Measurements from ENCODE around the gene IL9R. TPM values are rescaled to one million over a fixed set of nuclear protein-coding genes. Genes with fewer than 3 reads are reported as not detected.
A peak's percentile ranks its signal among the peaks of the same experiment; 100 is the strongest.

Gene IL9R
- total RNA-seq, 1 donor from 2014 or later = 0.16 TPM

DNA sequence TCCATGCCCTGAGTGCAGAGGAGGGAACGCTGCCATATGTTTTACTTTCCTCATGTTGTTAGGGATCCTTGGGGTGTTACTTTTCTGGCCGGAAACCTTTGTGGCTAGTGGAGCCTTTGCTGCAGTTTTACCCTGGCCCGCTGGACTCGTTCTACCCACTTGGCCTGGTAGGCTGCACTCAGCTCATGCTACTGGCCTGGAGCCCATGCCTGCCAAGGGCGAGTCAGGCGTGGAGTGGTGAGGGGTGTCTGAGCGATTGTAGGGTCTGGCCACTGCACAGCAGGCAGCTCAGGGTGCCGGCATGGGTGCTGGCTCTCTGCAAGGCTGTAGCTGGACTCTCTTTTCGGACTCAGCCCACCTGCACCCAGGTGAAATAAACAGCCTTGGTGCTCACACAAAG is 41.4 kb upstream of the IL9R start:
- Mint-ChIP-seq H3K27me3 (ENCODE audit: low read depth) (no peaks in the 10 kb centered on the region), H3K36me3 (no peaks in the 10 kb centered on the region), H3K9me3 (peaks cover 7% of the 10 kb centered on the region), H3K27ac (no peak overlapping the region), H3K4me3 (no peak overlapping the region), H3K4me1 (peaks cover 14% of the 10 kb centered on the region)
- DNase-seq (ENCODE audit: low spot score in 2 of 2, unreplicated experiment in 2 of 2) = no peak
- TF ChIP-seq, protein P1, sequence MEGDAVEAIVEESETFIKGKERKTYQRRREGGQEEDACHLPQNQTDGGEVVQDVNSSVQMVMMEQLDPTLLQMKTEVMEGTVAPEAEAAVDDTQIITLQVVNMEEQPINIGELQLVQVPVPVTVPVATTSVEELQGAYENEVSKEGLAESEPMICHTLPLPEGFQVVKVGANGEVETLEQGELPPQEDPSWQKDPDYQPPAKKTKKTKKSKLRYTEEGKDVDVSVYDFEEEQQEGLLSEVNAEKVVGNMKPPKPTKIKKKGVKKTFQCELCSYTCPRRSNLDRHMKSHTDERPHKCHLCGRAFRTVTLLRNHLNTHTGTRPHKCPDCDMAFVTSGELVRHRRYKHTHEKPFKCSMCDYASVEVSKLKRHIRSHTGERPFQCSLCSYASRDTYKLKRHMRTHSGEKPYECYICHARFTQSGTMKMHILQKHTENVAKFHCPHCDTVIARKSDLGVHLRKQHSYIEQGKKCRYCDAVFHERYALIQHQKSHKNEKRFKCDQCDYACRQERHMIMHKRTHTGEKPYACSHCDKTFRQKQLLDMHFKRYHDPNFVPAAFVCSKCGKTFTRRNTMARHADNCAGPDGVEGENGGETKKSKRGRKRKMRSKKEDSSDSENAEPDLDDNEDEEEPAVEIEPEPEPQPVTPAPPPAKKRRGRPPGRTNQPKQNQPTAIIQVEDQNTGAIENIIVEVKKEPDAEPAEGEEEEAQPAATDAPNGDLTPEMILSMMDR (IDR thresholded peaks at IDR 0.05; ENCODE audit: unreplicated experiment) = no peak

DNA sequence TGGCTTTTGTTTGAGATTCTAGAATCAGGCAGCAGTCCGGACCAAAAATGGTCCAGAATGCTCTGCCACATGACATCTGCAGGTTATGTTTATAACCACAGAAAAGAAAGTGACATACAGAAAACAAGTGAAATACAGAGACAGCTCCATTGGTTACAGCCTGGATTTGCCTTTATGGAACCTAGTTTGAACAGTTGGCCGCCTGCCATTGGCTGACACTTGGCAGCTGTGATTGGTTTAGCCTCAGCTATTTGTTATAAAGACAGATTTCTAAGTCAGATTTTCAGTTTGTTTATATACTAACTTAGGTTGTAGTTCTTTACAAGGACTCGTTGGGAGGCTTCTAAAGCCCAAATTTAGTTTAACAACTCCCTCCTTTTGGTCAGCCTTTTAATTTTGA is 40.8 kb upstream of the IL9R start:
- Mint-ChIP-seq H3K36me3 (no peaks in the 10 kb centered on the region), H3K27ac (no peak overlapping the region), H3K4me1 (peaks cover 14% of the 10 kb centered on the region), H3K9me3 (peaks cover 10% of the 10 kb centered on the region), H3K27me3 (ENCODE audit: low read depth) (no peaks in the 10 kb centered on the region), H3K4me3 (no peak overlapping the region)
- TF ChIP-seq, protein P1 (IDR thresholded peaks at IDR 0.05; ENCODE audit: unreplicated experiment) = no peak
- DNase-seq (ENCODE audit: low spot score in 2 of 2, unreplicated experiment in 2 of 2) = no peak

DNA sequence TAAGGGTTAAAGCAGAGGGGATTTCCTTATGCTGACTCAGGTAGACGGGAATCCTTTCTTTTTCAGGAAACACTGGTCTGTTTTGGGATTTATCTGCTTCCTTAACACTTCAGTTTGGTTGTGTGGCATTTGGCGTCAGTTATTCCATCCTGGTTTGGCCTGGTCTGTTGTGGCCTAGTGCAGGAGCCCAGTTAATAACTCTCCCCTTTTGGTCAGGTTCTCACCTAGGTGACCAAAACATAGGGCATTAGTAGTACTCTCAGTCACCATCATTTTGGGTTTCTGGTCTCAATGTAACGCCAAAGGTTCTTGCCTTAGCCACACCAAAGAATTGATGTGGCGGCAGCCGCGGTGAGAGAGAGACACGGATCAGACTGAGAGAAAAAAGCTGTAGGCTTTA is 39.7 kb upstream of the IL9R start:
- Mint-ChIP-seq H3K9me3 (peaks cover 18% of the 10 kb centered on the region), H3K36me3 (no peaks in the 10 kb centered on the region), H3K4me1 (peaks cover 14% of the 10 kb centered on the region), H3K4me3 (no peak overlapping the region), H3K27me3 (ENCODE audit: low read depth) (no peaks in the 10 kb centered on the region), H3K27ac (peak overlapping the region; percentile 56)
- TF ChIP-seq, protein P1 (IDR thresholded peaks at IDR 0.05; ENCODE audit: unreplicated experiment) = no peak
- DNase-seq (ENCODE audit: low spot score in 2 of 2, unreplicated experiment in 2 of 2) = no peak

DNA sequence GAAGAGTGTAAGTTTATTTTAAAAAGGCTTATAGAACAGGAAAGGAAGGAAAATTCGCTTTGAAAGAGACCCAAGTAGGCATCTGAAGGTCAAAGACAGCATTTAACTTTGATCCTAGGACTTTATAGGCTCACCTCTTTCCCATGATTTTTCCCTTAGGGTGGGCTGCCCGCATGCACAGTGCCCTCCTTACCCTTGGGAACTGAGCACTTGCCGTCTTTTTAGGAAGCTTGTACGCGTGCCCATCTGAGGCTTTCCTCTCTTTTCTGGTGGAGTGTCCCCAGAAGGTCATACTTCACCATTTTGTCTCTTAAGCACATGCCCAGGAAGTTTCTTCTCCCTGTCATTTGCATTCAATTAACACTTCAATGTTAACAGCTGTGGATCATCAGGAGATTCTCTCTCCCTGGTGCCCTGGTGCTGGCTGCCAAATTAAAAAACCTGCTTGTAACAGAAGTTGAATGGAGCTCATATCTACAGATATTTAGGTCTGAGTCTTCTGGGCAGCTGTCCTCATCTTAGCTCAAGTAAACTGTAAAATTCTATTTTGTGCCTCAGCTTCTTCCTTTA is 38.4 kb upstream of the IL9R start:
- no peak for DNase-seq (ENCODE audit: low spot score in 2 of 2, unreplicated experiment in 2 of 2)
- H3K27me3 Mint-ChIP-seq (ENCODE audit: low read depth) = no peaks in the 10 kb centered on the region
- peaks cover 23% of the 10 kb centered on the region for H3K9me3 Mint-ChIP-seq
- H3K4me1 Mint-ChIP-seq = peaks cover 14% of the 10 kb centered on the region
- H3K27ac Mint-ChIP-seq = peak overlapping the region; percentile 68
- peak overlapping the region; percentile 28 for H3K4me3 Mint-ChIP-seq
- TF ChIP-seq, protein P1 (IDR thresholded peaks at IDR 0.05; ENCODE audit: unreplicated experiment) = no peak
- peaks cover 3% of the 10 kb centered on the region for H3K36me3 Mint-ChIP-seq

DNA sequence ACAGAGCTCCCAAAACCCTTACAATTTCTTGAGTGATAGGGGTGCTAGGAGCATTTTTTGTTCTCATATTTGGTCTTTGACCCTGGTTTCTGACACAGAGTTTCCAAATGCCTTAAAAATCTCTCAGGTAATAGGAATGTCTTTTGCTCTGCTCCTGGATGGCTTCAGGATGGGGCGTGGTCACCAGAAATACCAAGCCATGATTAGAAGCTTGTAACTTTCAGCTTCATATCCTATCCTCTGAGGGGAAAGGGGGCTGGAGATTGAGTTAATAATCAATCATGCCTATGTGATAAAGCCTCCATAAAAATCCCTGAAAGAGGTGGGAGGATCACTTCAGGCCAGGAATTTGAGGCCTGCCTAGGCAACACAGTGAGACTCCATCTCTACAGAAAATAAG is 34.6 kb upstream of the IL9R start:
- no peak for DNase-seq (ENCODE audit: low spot score in 2 of 2, unreplicated experiment in 2 of 2)
- H3K27ac Mint-ChIP-seq = no peak overlapping the region
- peaks cover 41% of the 10 kb centered on the region for H3K9me3 Mint-ChIP-seq
- no peak overlapping the region for H3K4me3 Mint-ChIP-seq
- no peaks in the 10 kb centered on the region for H3K27me3 Mint-ChIP-seq (ENCODE audit: low read depth)
- H3K4me1 Mint-ChIP-seq = peaks cover 5% of the 10 kb centered on the region
- TF ChIP-seq, protein P1 (IDR thresholded peaks at IDR 0.05; ENCODE audit: unreplicated experiment) = no peak
- peaks cover 3% of the 10 kb centered on the region for H3K36me3 Mint-ChIP-seq

DNA sequence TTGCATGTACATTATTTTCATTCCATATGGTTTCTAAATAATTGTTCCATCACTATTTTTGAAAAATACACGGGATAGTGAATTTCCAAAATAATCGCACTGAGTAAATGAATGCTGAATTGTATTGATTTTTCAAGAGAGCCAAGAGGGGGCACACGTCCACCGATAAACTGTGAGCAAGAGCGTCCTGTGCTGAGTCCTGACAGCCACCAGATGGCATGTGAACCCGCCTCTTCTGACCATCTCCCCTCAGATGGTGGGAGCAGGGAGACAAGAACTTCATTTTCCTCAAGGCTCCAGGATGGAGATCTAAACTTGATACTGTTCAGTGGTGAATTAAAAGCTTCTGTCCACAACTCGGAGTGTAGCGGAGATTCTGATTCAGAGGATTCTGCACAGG is 30.6 kb upstream of the IL9R start:
- Mint-ChIP-seq H3K4me1 (no peaks in the 10 kb centered on the region), H3K9me3 (peaks cover 57% of the 10 kb centered on the region), H3K36me3 (peaks cover 6% of the 10 kb centered on the region), H3K27me3 (ENCODE audit: low read depth) (no peaks in the 10 kb centered on the region), H3K27ac (no peak overlapping the region), H3K4me3 (no peak overlapping the region)
- no peak for DNase-seq (ENCODE audit: low spot score in 2 of 2, unreplicated experiment in 2 of 2)
- TF ChIP-seq, protein P1 (IDR thresholded peaks at IDR 0.05; ENCODE audit: unreplicated experiment) = no peak
